HepG2 (cell line): ENCODE data around the gene IER2. TPM values are rescaled to one million over a fixed set of nuclear protein-coding genes. Genes with fewer than 3 reads are reported as not detected.

Source experiments
- ATRX ChIP-seq: sonication (generic); formaldehyde crosslinking; IDR thresholded peaks from 2 replicates; pipeline ENCODE4 v1.4.0; 2020; ENCODE audit warnings: missing genetic modification reagents, borderline replicate concordance
- GATAD1 ChIP-seq: IDR thresholded peaks from 2 replicates; pipeline ENCODE4 v1.6.1; 2016; ENCODE audit warnings: missing genetic modification reagents, missing compliant biosample characterization
- GPN1 ChIP-seq: sonication (generic); formaldehyde crosslinking; IDR thresholded peaks from 2 replicates; pipeline ENCODE4 v1.5.1; 2020; ENCODE audit warnings: missing genetic modification reagents, borderline replicate concordance
- HCFC1 ChIP-seq: fragments of 150-350 bp; IDR thresholded peaks from 2 replicates; pipeline ENCODE4 v1.6.1; 2014; ENCODE audit warnings: low read depth, low read length
- HMGA1 ChIP-seq: sonication (generic); formaldehyde crosslinking; conservative IDR thresholded peaks from 2 replicates; pipeline ENCODE4 v1.4.0; 2020; ENCODE audit warnings: missing genetic modification reagents
- KDM5B ChIP-seq: sonication (generic); formaldehyde crosslinking; IDR thresholded peaks from 2 replicates; pipeline ENCODE4 v1.4.0; 2020; ENCODE audit warnings: missing genetic modification reagents, mild to moderate bottlenecking, borderline replicate concordance
- MED13 ChIP-seq: sonication (generic); formaldehyde crosslinking; IDR thresholded peaks from 2 replicates; pipeline ENCODE4 v1.5.0; 2020; ENCODE audit warnings: missing genetic modification reagents
- TEAD2 ChIP-seq: sonication (generic); formaldehyde crosslinking; IDR thresholded peaks from 2 replicates; pipeline ENCODE4 v1.9.0; 2021; ENCODE audit warnings: missing genetic modification reagents
- TEF ChIP-seq: sonication (generic); formaldehyde crosslinking; IDR thresholded peaks from 2 replicates; pipeline ENCODE4 v1.5.0; 2020; ENCODE audit warnings: missing genetic modification reagents
- TMF1 ChIP-seq: sonication (generic); formaldehyde crosslinking; IDR thresholded peaks from 2 replicates; pipeline ENCODE4 v1.8.1; 2022; ENCODE audit warnings: low read depth, missing genetic modification reagents
- ZNF136 ChIP-seq: sonication (generic); formaldehyde crosslinking; IDR thresholded peaks from 2 replicates; pipeline ENCODE4 v1.8.1; 2022; ENCODE audit warnings: low read depth, mild to moderate bottlenecking, moderate library complexity, missing genetic modification reagents
- ZNF333 ChIP-seq: sonication (generic); formaldehyde crosslinking; IDR thresholded peaks from 2 replicates; pipeline ENCODE4 v1.4.0; 2020; ENCODE audit warnings: mild to moderate bottlenecking, missing genetic modification reagents, borderline replicate concordance
- ZNF337 ChIP-seq: sonication (generic); formaldehyde crosslinking; IDR thresholded peaks from 2 replicates; pipeline ENCODE4 v1.5.1; 2020; ENCODE audit warnings: missing genetic modification reagents, low read depth, mild to moderate bottlenecking, borderline replicate concordance
- ZNF432 ChIP-seq: sonication (generic); formaldehyde crosslinking; IDR thresholded peaks from 2 replicates; pipeline ENCODE4 v1.5.0; 2020; ENCODE audit warnings: missing genetic modification reagents, mild to moderate bottlenecking, borderline replicate concordance
- ZNF441 ChIP-seq: sonication (generic); formaldehyde crosslinking; IDR thresholded peaks from 2 replicates; pipeline ENCODE4 v1.7.0; 2021; ENCODE audit warnings: missing genetic modification reagents, borderline replicate concordance
- ZNF556 ChIP-seq: sonication (generic); formaldehyde crosslinking; IDR thresholded peaks from 2 replicates; pipeline ENCODE4 v1.4.0; 2020; ENCODE audit warnings: mild to moderate bottlenecking, missing genetic modification reagents, borderline replicate concordance
- ZNF563 ChIP-seq: sonication (generic); formaldehyde crosslinking; IDR thresholded peaks from 2 replicates; pipeline ENCODE4 v1.8.0; 2022; ENCODE audit warnings: mild to moderate bottlenecking, moderate library complexity, missing genetic modification reagents
- ZNF605 ChIP-seq: sonication (generic); formaldehyde crosslinking; IDR thresholded peaks from 2 replicates; pipeline ENCODE4 v1.8.0; 2022; ENCODE audit warnings: mild to moderate bottlenecking, missing genetic modification reagents
- ZNF670 ChIP-seq: sonication (generic); formaldehyde crosslinking; IDR thresholded peaks from 2 replicates; pipeline ENCODE4 v1.8.0; 2022; ENCODE audit warnings: mild to moderate bottlenecking, missing genetic modification reagents, borderline replicate concordance
- ZNF678 ChIP-seq: sonication (generic); formaldehyde crosslinking; IDR thresholded peaks from 2 replicates; pipeline ENCODE4 v1.4.0; 2020; ENCODE audit warnings: mild to moderate bottlenecking, missing genetic modification reagents
- polyA plus RNA-seq, 8 experiments: library from polyadenylated mRNA; depleted of rRNA in 3 of 8; stranded (reverse) in 7 of 8; unstranded in 1 of 8; fragments of >200 nt; fragmentation: Illumina TruSeq in 4 of 8; extraction: Trizol in 4 of 8; gene quantifications; 2 replicates each; pipeline versions ENCODE4 v1.2.1 to v1.2.3, GENCODE V29; 2011 to 2016; ENCODE audit warnings: low read depth in 4 of 8, missing spikeins in 1 of 8, mixed read lengths in 1 of 8; ENCODE audit not compliant: insufficient read depth in 1 of 8
- total RNA-seq, 5 experiments: library from RNA; depleted of rRNA; stranded (reverse); fragments of >200 nt; fragmentation: Illumina TruSeq; extraction: Trizol; gene quantifications; 2 replicates each; pipeline ENCODE4 v1.2.3, GENCODE V29; 2016; ENCODE audit warnings: low read depth in 1 of 5
- TF ChIP-seq, protein P1 (sequence below): sonication (generic); formaldehyde crosslinking; IDR thresholded peaks from 2 replicates; pipeline ENCODE4 v1.8.1; 2022; ENCODE audit warnings: low read depth, mild to moderate bottlenecking, missing genetic modification reagents
- TF ChIP-seq, protein P2 (sequence below): sonication (generic); formaldehyde crosslinking; IDR thresholded peaks from 2 replicates; pipeline ENCODE4 v1.4.0; 2020; ENCODE audit warnings: low read depth, mild to moderate bottlenecking, missing genetic modification reagents
- TF ChIP-seq, protein P3 (sequence below): sonication (generic); formaldehyde crosslinking; IDR thresholded peaks from 2 replicates; pipeline ENCODE4 v1.8.0; 2022; ENCODE audit warnings: missing genetic modification reagents, mild to moderate bottlenecking, moderate library complexity, borderline replicate concordance

IER2 gene
- total and polyA plus RNA-seq, 2 of the 13 experiments (the other 11 are each of a cell fraction or from before 2014, with no cell fraction given), result 10.1 to 14.3 TPM

GRCh38 chr19:13151605-13152355 lies 1.6 kb downstream of the IER2 start (continued):
- TF ChIP-seq, protein P1, sequence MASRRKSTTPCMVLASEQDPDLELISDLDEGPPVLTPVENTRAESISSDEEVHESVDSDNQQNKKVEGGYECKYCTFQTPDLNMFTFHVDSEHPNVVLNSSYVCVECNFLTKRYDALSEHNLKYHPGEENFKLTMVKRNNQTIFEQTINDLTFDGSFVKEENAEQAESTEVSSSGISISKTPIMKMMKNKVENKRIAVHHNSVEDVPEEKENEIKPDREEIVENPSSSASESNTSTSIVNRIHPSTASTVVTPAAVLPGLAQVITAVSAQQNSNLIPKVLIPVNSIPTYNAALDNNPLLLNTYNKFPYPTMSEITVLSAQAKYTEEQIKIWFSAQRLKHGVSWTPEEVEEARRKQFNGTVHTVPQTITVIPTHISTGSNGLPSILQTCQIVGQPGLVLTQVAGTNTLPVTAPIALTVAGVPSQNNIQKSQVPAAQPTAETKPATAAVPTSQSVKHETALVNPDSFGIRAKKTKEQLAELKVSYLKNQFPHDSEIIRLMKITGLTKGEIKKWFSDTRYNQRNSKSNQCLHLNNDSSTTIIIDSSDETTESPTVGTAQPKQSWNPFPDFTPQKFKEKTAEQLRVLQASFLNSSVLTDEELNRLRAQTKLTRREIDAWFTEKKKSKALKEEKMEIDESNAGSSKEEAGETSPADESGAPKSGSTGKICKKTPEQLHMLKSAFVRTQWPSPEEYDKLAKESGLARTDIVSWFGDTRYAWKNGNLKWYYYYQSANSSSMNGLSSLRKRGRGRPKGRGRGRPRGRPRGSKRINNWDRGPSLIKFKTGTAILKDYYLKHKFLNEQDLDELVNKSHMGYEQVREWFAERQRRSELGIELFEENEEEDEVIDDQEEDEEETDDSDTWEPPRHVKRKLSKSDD (CRISPR knock-in tag), result peak; percentile 44; the same call in 1 of the 2 replicates
- no peak for TF ChIP-seq TMF1 (CRISPR knock-in tag)
- 0 out of 2 replicates have a peak, but pooled peaks have one; percentile 27 for TF ChIP-seq TEF (CRISPR knock-in tag)
- TF ChIP-seq GATAD1 (CRISPR knock-in tag), result peak; percentile 76
- no peak for TF ChIP-seq ZNF670 (CRISPR knock-in tag)
- TF ChIP-seq TEAD2 (CRISPR knock-in tag), result no peak
- TF ChIP-seq HMGA1 (CRISPR knock-in tag), result no peak
- 0 out of 2 replicates have a peak, but pooled peaks have one; percentile 49 for TF ChIP-seq MED13 (CRISPR knock-in tag)
- no peak for TF ChIP-seq ATRX (CRISPR knock-in tag)
- TF ChIP-seq, protein P2, sequence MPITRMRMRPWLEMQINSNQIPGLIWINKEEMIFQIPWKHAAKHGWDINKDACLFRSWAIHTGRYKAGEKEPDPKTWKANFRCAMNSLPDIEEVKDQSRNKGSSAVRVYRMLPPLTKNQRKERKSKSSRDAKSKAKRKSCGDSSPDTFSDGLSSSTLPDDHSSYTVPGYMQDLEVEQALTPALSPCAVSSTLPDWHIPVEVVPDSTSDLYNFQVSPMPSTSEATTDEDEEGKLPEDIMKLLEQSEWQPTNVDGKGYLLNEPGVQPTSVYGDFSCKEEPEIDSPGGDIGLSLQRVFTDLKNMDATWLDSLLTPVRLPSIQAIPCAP, result no peak
- TF ChIP-seq ZNF556 (CRISPR knock-in tag), result 0 out of 2 replicates have a peak, but pooled peaks have one; percentile 54
- peak; percentile 7; the same call in 1 of the 2 replicates for TF ChIP-seq ZNF605 (CRISPR knock-in tag)
- 0 out of 2 replicates have a peak, but pooled peaks have one; percentile 59 for TF ChIP-seq ZNF337 (CRISPR knock-in tag)
- TF ChIP-seq ZNF136, result peak; percentile 25; the same call in 1 of the 2 replicates
- no peak for TF ChIP-seq ZNF563 (CRISPR knock-in tag)
- TF ChIP-seq KDM5B (CRISPR knock-in tag), result peak; percentile 17; the same call in 1 of the 2 replicates
- TF ChIP-seq, protein P3, sequence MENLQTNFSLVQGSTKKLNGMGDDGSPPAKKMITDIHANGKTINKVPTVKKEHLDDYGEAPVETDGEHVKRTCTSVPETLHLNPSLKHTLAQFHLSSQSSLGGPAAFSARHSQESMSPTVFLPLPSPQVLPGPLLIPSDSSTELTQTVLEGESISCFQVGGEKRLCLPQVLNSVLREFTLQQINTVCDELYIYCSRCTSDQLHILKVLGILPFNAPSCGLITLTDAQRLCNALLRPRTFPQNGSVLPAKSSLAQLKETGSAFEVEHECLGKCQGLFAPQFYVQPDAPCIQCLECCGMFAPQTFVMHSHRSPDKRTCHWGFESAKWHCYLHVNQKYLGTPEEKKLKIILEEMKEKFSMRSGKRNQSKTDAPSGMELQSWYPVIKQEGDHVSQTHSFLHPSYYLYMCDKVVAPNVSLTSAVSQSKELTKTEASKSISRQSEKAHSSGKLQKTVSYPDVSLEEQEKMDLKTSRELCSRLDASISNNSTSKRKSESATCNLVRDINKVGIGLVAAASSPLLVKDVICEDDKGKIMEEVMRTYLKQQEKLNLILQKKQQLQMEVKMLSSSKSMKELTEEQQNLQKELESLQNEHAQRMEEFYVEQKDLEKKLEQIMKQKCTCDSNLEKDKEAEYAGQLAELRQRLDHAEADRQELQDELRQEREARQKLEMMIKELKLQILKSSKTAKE, result peak; percentile 66; the same call in 1 of the 2 replicates
- TF ChIP-seq ZNF678, result peak; percentile 60; the same call in 1 of the 2 replicates
- TF ChIP-seq ZNF441 (CRISPR knock-in tag), result 0 out of 2 replicates have a peak, but pooled peaks have one; percentile 55
- no peak for TF ChIP-seq HCFC1
- TF ChIP-seq ZNF333 (CRISPR knock-in tag), result 0 out of 2 replicates have a peak, but pooled peaks have one; percentile 29
- no peak for TF ChIP-seq GPN1 (CRISPR knock-in tag)
- no peak for TF ChIP-seq ZNF432 (CRISPR knock-in tag)
